Measurements from ENCODE around the gene COPG2.

DNA sequence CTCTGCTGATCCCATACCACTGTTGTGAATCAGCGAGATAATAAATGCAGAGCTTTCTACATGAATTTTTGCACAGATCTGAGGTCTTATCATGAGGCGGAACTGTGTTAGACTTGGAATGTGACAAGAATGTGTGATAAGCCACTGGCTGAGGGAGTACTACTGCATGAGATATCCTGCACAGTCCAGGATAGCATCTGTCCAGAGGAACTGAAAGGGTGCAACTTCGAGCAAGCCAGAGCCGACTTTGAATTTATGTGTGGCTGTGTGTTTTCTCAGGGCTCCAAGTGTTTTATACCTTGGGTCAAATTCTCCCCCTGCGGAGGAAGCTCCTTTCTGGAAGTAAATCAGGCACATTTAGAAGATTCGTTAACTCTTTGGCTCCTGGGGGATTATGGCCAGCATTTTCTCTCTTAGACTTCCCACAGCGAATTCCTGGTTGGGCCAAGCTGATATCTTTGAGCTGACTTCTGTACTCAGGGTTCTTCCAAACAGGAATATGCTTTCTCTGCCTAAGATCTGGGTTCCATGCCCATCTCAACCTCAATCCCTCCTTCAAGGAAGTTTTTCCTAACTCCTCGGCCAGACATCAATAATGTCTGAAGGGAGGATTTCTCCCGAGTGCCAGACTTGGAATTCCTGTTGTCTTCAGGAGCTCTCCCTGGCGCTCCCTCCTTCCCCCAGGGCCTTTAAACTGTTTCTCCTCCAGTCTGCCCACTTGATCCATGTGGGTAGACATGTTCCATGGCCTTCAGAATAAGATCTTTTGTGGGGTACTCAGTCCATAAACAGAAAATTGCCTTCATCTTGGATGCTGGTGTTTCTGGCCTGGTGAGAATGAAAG lies 179.2 kb downstream of the COPG2 start:
- TF ChIP-seq, protein P1, sequence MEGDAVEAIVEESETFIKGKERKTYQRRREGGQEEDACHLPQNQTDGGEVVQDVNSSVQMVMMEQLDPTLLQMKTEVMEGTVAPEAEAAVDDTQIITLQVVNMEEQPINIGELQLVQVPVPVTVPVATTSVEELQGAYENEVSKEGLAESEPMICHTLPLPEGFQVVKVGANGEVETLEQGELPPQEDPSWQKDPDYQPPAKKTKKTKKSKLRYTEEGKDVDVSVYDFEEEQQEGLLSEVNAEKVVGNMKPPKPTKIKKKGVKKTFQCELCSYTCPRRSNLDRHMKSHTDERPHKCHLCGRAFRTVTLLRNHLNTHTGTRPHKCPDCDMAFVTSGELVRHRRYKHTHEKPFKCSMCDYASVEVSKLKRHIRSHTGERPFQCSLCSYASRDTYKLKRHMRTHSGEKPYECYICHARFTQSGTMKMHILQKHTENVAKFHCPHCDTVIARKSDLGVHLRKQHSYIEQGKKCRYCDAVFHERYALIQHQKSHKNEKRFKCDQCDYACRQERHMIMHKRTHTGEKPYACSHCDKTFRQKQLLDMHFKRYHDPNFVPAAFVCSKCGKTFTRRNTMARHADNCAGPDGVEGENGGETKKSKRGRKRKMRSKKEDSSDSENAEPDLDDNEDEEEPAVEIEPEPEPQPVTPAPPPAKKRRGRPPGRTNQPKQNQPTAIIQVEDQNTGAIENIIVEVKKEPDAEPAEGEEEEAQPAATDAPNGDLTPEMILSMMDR (IDR thresholded peaks at IDR 0.05): no peak
- TF ChIP-seq EZH2phosphoT487 (IDR thresholded peaks at IDR 0.05): no peak
- no peak for TF ChIP-seq EZH2 (IDR thresholded peaks at IDR 0.05)
